SK-N-SH (cell line): ENCODE data around the gene DDC. TPM values are rescaled to one million over a fixed set of nuclear protein-coding genes. Genes with fewer than 3 reads are reported as not detected.

Experiments
- CTCF ChIA-PET: fragments of 300-600, 350-600 bp; formaldehyde crosslinking; extraction: SDS; loops from one replicate; lab custom pipeline; 2021; lab: Yijun Ruan, JAX
- POLR2A ChIA-PET: fragments of 350-600 bp; sonication (Branson Sonifier 250); formaldehyde crosslinking; extraction: SDS; loops from one replicate; lab custom pipeline; 2020; ENCODE audit warnings: antibody characterized with exemption, inconsistent platforms; lab: Yijun Ruan, JAX
- DNase-seq: peaks from one replicate; pipeline ENCODE4 v3.0.0; 2012
- H2AFZ ChIP-seq: fragments of 200-600 bp; sonication (generic); 2 replicates; pipeline ENCODE4 v1.8.1; 2016; ENCODE audit warnings: antibody characterized with exemption, mild to moderate bottlenecking, low read depth
- H3F3A ChIP-seq: fragments of 200-600 bp; sonication (generic); replicated peaks from 2 replicates; pipeline ENCODE3; 2016; ENCODE audit warnings: antibody characterized with exemption, mild to moderate bottlenecking; ENCODE audit not compliant: insufficient read depth
- H3K27ac ChIP-seq, 2 experiments: fragments of 200-500 bp in 1 of 2; fragments of 200-600 bp in 1 of 2; sonication (Bioruptor generic) in 1 of 2; sonication (generic), shearing (Covaris generic) in 1 of 2; 2 replicates each; pipeline versions ENCODE4 v1.5.1 to v1.6.1; 2014 to 2016; ENCODE audit warnings: low read depth in 2 of 2, inconsistent platforms in 1 of 2, low read length in 1 of 2, mild to moderate bottlenecking in 1 of 2, mixed read lengths in 1 of 2
- H3K27me3 ChIP-seq: fragments of 200-600 bp; sonication (generic), shearing (Covaris generic); 2 replicates; pipeline ENCODE4 v1.6.1; 2016; ENCODE audit warnings: mixed run types; ENCODE audit not compliant: insufficient read depth
- H3K36me3 ChIP-seq, 2 experiments: fragments of 200-500 bp in 1 of 2; fragments of 200-600 bp in 1 of 2; sonication (Bioruptor generic) in 1 of 2; sonication (generic) in 1 of 2; replicated peaks in 1 of 2; 2 replicates each; pipeline versions ENCODE3 to v1.5.1; 2014 to 2016; ENCODE audit warnings: low read length in 1 of 2, mild to moderate bottlenecking in 1 of 2; ENCODE audit not compliant: insufficient read depth in 2 of 2, control insufficient read depth in 1 of 2
- H3K4me1 ChIP-seq, 2 experiments: fragments of 200-500 bp in 1 of 2; fragments of 200-600 bp in 1 of 2; sonication (Bioruptor generic) in 1 of 2; sonication (generic), shearing (Covaris generic) in 1 of 2; 2 replicates each; pipeline versions ENCODE4 v1.5.1 to v1.6.1; 2014 to 2016; ENCODE audit warnings: low read depth in 1 of 2, low read length in 1 of 2, mixed run types in 1 of 2; ENCODE audit not compliant: insufficient read depth in 2 of 2, control insufficient read depth in 1 of 2
- H3K4me2 ChIP-seq: fragments of 200-600 bp; sonication (generic), shearing (Covaris generic); 2 replicates; pipeline ENCODE4 v1.6.1; 2017; ENCODE audit warnings: mixed run types
- H3K4me3 ChIP-seq, 2 experiments: fragments of 200-500 bp in 1 of 2; fragments of 200-600 bp in 1 of 2; sonication (Bioruptor generic) in 1 of 2; sonication (generic), shearing (Covaris generic) in 1 of 2; 2 replicates each; pipeline versions ENCODE4 v1.5.1 to v1.8.1; 2014 to 2016; ENCODE audit warnings: low read depth in 2 of 2, inconsistent platforms in 1 of 2, low read length in 1 of 2, mild to moderate bottlenecking in 1 of 2, mixed read lengths in 1 of 2, moderate library complexity in 1 of 2
- H3K79me2 ChIP-seq: fragments of 200-600 bp; sonication (generic); 2 replicates; pipeline ENCODE4 v1.8.1; 2017; ENCODE audit warnings: mild to moderate bottlenecking; ENCODE audit not compliant: insufficient read depth
- H3K9ac ChIP-seq: fragments of 200-600 bp; sonication (generic); 2 replicates; pipeline ENCODE4 v1.6.1; 2017; ENCODE audit warnings: mixed run types
- H3K9me2 ChIP-seq: fragments of 200-600 bp; sonication (generic); 2 replicates; pipeline ENCODE4 v1.6.1; 2017; ENCODE audit warnings: mixed run types
- H3K9me3 ChIP-seq: fragments of 200-600 bp; sonication (generic); 2 replicates; pipeline ENCODE4 v1.6.1; 2017; ENCODE audit warnings: mixed run types, mild to moderate bottlenecking, moderate library complexity
- H4K20me1 ChIP-seq: fragments of 200-600 bp; sonication (generic); 2 replicates; pipeline ENCODE4 v1.6.1; 2017; ENCODE audit warnings: mild to moderate bottlenecking, mixed run types; ENCODE audit not compliant: insufficient read depth
- EP300 ChIP-seq, 2 experiments: IDR thresholded peaks; 2 replicates each; pipeline versions ENCODE4 v1.4.0 to v1.6.1; 2012; ENCODE audit warnings: borderline replicate concordance in 1 of 2, low read depth in 1 of 2, low read length in 1 of 2
- EZH2phosphoT487 ChIP-seq: fragments of 200-600 bp; sonication (generic); IDR thresholded peaks from 2 replicates; pipeline ENCODE4 v1.6.1; 2017; ENCODE audit warnings: low read depth, mixed run types, mild to moderate bottlenecking, antibody characterized with exemption, moderate library complexity, borderline replicate concordance
- FOSL2 ChIP-seq: IDR thresholded peaks from 2 replicates; pipeline ENCODE4 v1.4.0; 2012; ENCODE audit warnings: low read depth, mild to moderate bottlenecking, moderate library complexity, borderline replicate concordance
- WGBS: methylation state at CpG from one replicate; pipeline ENCODE4 v1.1.6; 2017; ENCODE audit warnings: low lambda C conversion rate; 5-methylcytosine and 5-hydroxymethylcytosine counted together
- polyA plus RNA-seq, 3 experiments: library from polyadenylated mRNA; depleted of rRNA; stranded (reverse); fragments of >200 nt; gene quantifications; 2 replicates each; pipeline ENCODE4 v1.2.3, GENCODE V29; 2012
- TF ChIP-seq, protein P1 (sequence below): IDR thresholded peaks from 2 replicates; pipeline ENCODE4 v1.6.1; 2012; ENCODE audit warnings: mild to moderate bottlenecking, low read depth, low read length, moderate library complexity

Gene DDC
- polyA plus RNA-seq, 1 of the 3 experiments (the other 2 are of a cell fraction), result 1.8 TPM

DNA sequence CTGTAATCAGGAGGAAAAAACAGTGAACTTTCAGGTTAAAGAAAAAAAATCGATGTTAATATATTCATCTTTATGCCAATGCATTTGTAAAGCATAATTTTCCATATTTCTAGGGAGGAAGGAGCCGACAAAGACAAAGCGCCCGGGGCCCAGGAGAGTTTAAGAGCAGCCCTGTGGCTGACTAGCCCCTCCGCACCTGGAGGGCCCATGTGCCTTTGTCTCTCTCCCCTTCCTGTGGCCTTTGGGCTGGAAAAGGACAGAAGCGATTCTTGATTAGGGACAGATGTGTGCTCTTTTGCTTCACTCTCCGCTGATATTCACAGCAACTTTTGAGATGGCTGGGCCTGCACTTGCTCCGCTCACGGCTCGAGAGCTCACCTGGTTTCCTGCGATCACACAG, 23.1 kb downstream of the DDC start:
- peaks cover 25% of the 10 kb centered on the region; the same call in 1 of the 2 replicates for H3K27me3 ChIP-seq
- DNase-seq, result peak; percentile 49
- H3K36me3 ChIP-seq, result peaks cover 0 to 4% of the 10 kb centered on the region in 2 experiments
- H3F3A ChIP-seq, result no peaks in the 10 kb centered on the region
- H3K9me3 ChIP-seq, result no peaks in the 10 kb centered on the region
- H3K27ac ChIP-seq, result peak overlapping the region in 1 of 2 experiments; percentile 99; a peak in 2 of 4 replicates
- 66% methylated on average over 11 of the region's 11 CpGs for WGBS
- no peak overlapping the region for H3K4me3 ChIP-seq
- ChIA-PET POLR2A (interaction anchor here (0.7 to 2.3 kb wide), 3 partner anchors 10 to 34 kb away, joined by 3 to 8 read pairs (median 3); no protein-coding TSS in a partner anchor), CTCF (interaction anchor here (1.1 to 1.3 kb wide), 4 partner anchors 15 to 90 kb away, joined by 3 read pairs; no protein-coding TSS in a partner anchor)
- TF ChIP-seq, protein P1, sequence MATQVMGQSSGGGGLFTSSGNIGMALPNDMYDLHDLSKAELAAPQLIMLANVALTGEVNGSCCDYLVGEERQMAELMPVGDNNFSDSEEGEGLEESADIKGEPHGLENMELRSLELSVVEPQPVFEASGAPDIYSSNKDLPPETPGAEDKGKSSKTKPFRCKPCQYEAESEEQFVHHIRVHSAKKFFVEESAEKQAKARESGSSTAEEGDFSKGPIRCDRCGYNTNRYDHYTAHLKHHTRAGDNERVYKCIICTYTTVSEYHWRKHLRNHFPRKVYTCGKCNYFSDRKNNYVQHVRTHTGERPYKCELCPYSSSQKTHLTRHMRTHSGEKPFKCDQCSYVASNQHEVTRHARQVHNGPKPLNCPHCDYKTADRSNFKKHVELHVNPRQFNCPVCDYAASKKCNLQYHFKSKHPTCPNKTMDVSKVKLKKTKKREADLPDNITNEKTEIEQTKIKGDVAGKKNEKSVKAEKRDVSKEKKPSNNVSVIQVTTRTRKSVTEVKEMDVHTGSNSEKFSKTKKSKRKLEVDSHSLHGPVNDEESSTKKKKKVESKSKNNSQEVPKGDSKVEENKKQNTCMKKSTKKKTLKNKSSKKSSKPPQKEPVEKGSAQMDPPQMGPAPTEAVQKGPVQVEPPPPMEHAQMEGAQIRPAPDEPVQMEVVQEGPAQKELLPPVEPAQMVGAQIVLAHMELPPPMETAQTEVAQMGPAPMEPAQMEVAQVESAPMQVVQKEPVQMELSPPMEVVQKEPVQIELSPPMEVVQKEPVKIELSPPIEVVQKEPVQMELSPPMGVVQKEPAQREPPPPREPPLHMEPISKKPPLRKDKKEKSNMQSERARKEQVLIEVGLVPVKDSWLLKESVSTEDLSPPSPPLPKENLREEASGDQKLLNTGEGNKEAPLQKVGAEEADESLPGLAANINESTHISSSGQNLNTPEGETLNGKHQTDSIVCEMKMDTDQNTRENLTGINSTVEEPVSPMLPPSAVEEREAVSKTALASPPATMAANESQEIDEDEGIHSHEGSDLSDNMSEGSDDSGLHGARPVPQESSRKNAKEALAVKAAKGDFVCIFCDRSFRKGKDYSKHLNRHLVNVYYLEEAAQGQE, result no peak
- TF ChIP-seq EZH2phosphoT487 (no peak), EP300 (IDR thresholded peaks at IDR 0.05; ENCODE audit: borderline replicate concordance in 1 of 2, low read depth in 1 of 2, low read length in 1 of 2) (peak in 1 of 2 experiments; percentile 16; a peak in 1 of 4 replicates)
- H4K20me1 ChIP-seq, result 0 out of 2 replicates have a peak, but pooled peaks cover 3% of the 10 kb centered on the region
- H3K79me2 ChIP-seq, result no peaks in the 10 kb centered on the region
- H3K9ac ChIP-seq, result no peak overlapping the region
- H3K4me1 ChIP-seq, result peaks cover 0 to 78% of the 10 kb centered on the region in 2 experiments; a peak in 2 of 4 replicates
- no peak overlapping the region for H2AFZ ChIP-seq
- H3K4me2 ChIP-seq, result no peak overlapping the region
- H3K9me2 ChIP-seq, result no peaks in the 10 kb centered on the region

DNA sequence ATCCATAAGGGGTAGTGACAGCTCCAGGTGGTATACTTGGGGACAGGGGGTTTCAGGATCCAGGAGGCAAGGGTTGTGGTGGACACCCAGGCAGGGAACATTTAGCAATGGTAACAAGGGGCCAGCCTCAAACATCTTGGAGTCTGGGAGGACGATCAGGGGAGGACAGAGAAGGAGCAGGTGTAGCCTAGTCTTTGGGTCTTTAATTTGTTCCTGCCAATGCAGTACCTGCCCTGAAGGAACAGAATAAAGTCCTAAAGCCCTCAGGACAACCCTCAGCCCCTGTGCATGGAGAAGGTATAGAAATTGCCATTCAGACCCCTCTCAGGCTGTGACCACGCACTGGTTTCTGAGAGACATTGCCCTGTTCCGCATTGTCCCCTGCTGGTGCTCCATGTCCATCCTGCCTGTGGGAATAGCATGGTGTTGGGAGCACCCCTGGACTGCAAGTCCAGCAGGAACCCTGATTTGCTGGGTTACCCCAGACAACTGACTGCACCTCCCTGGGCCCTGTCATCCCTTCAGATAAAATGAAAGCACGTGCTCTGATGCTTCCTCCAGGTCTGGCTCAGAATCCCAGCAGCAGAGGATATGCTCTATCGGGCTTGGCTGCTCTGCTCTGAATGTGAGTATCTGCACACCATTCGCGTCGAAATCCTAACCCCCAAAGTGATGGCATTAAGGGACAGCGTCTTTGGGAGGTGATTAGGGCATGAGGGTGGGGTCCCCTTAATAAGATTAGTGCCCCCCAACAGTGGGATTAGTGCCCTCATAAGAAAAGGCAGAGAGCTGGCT, 24.2 kb downstream of the DDC start:
- TF ChIP-seq FOSL2, result no peak
- POLR2A ChIA-PET, result interaction anchor here (0.6 to 3.1 kb wide), 5 partner anchors 9 to 126 kb away, joined by 3 to 15 read pairs (median 5); no protein-coding TSS in a partner anchor
- Histone ChIP-seq H3K4me3 (no peak overlapping the region), H3K79me2 (no peaks in the 10 kb centered on the region), H3K9me2 (no peaks in the 10 kb centered on the region), H3F3A (no peaks in the 10 kb centered on the region), H4K20me1 (0 out of 2 replicates have a peak, but pooled peaks cover 3% of the 10 kb centered on the region), H3K4me1 (peaks cover 0 to 72% of the 10 kb centered on the region in 2 experiments; a peak in 2 of 4 replicates), H2AFZ (no peak overlapping the region), H3K9me3 (no peaks in the 10 kb centered on the region), H3K27ac (peak overlapping the region in 1 of 2 experiments; percentile 99; a peak in 2 of 4 replicates), H3K36me3 (peaks cover 0 to 8% of the 10 kb centered on the region in 2 experiments), H3K9ac (no peak overlapping the region), H3K27me3 (peaks cover 25% of the 10 kb centered on the region; the same call in 1 of the 2 replicates), H3K4me2 (no peak overlapping the region)
- no peak for DNase-seq
- 75% methylated on average over 9 of the region's 9 CpGs for WGBS
- CTCF ChIA-PET, result interaction anchor here (1.0 to 2.7 kb wide), 9 partner anchors 10 to 92 kb away, joined by 3 to 15 read pairs (median 4); no protein-coding TSS in a partner anchor
